Measurements from ENCODE around the gene LRRK1.
"Not testable (repeated sequence)": the region's sequence is repeated elsewhere in the genome, so short reads cannot be mapped to it uniquely, and the experiment has no call there.

The LRRK1 gene

GRCh38 chr15:101066501-101067408, 147.6 kb downstream of the LRRK1 start:
- no peak for DNase-seq (ENCODE audit: low read depth in 1 of 2, low spot score in 1 of 2)

GRCh38 chr15:101067660-101068522, 148.7 kb downstream of the LRRK1 start:
- no peak for DNase-seq (ENCODE audit: low read depth in 1 of 2, low spot score in 1 of 2)

GRCh38 chr15:101068523-101068960, 149.4 kb downstream of the LRRK1 start:
- DNase-seq (ENCODE audit: low read depth in 1 of 2, low spot score in 1 of 2), result no peak

- no peak for DNase-seq (ENCODE audit: low read depth in 1 of 2, low spot score in 1 of 2)
These were observed 149.9 kb downstream of the LRRK1 start for GRCh38 chr15:101068961-101069653.

- DNase-seq (ENCODE audit: low read depth in 1 of 2, low spot score in 1 of 2), result no peak
These were observed 150.5 kb downstream of the LRRK1 start for GRCh38 chr15:101069654-101069973.

GRCh38 chr15:101070024-101070423, 150.9 kb downstream of the LRRK1 start:
- no peak for DNase-seq (ENCODE audit: low read depth in 1 of 2, low spot score in 1 of 2)

GRCh38 chr15:101070502-101071273, 151.5 kb downstream of the LRRK1 start:
- no peak for DNase-seq (ENCODE audit: low read depth in 1 of 2, low spot score in 1 of 2)

- DNase-seq (ENCODE audit: low read depth in 1 of 2, low spot score in 1 of 2), result no peak
These were observed 152.5 kb downstream of the LRRK1 start for GRCh38 chr15:101071651-101072050.

- DNase-seq (ENCODE audit: low read depth in 1 of 2, low spot score in 1 of 2), result not testable (repeated sequence)
These were observed 153.1 kb downstream of the LRRK1 start for GRCh38 chr15:101072235-101072634.

- not testable (repeated sequence) for DNase-seq (ENCODE audit: low read depth in 1 of 2, low spot score in 1 of 2)
These were observed 158.9 kb downstream of the LRRK1 start for GRCh38 chr15:101077806-101078668.

- no peak for DNase-seq (ENCODE audit: low read depth in 1 of 2, low spot score in 1 of 2)
These were observed 159.6 kb downstream of the LRRK1 start for GRCh38 chr15:101078669-101079323.

GRCh38 chr15:101081900-101082299, 162.7 kb downstream of the LRRK1 start:
- DNase-seq (ENCODE audit: low read depth in 1 of 2, low spot score in 1 of 2), result no peak

GRCh38 chr15:101083336-101084045, 164.3 kb downstream of the LRRK1 start:
- DNase-seq (ENCODE audit: low read depth in 1 of 2, low spot score in 1 of 2), result no peak

GRCh38 chr15:101084801-101085200, 165.6 kb downstream of the LRRK1 start:
- DNase-seq (ENCODE audit: low read depth in 1 of 2, low spot score in 1 of 2), result no peak

- DNase-seq (ENCODE audit: low read depth in 1 of 2, low spot score in 1 of 2), result no peak
These were observed 166.1 kb downstream of the LRRK1 start for GRCh38 chr15:101085311-101085700.

GRCh38 chr15:101086394-101087171, 167.4 kb downstream of the LRRK1 start:
- no peak for DNase-seq (ENCODE audit: low read depth in 1 of 2, low spot score in 1 of 2)

- no peak for DNase-seq (ENCODE audit: low read depth in 1 of 2, low spot score in 1 of 2)
These were observed 168.1 kb downstream of the LRRK1 start for GRCh38 chr15:101087172-101087769.

Measured in activated CD4-positive, alpha-beta T cell treated with anti-CD3 and anti-CD28 coated beads, Interleukin-2, amount 50 U/mL, for 24 hours (primary cell).